ENCODE measurements around the gene RELL2.

- TF ChIP-seq EZH2phosphoT487 (IDR thresholded peaks at IDR 0.05; ENCODE audit: borderline replicate concordance) (no peak), POLR2A (IDR thresholded peaks at IDR 0.05; ENCODE audit: borderline replicate concordance, extremely low read depth, insufficient read depth, insufficient read length) (no peak), MAX (IDR thresholded peaks at IDR 0.05) (no peak), SP1 (IDR thresholded peaks at IDR 0.05; ENCODE audit: low read depth) (no peak), CTCF (IDR thresholded peaks at IDR 0.05 in 2 of 3, conservative IDR thresholded peaks at IDR 0.05 in 1 of 3; ENCODE audit: borderline replicate concordance in 1 of 3, insufficient read depth in 1 of 3, low read depth in 2 of 3, low read length in 2 of 3) (no peak)
Measured at GRCh38 chr5:141597814-141598213, 39.0 kb upstream of the RELL2 start.

Data from HCT116 (cell line).